GM21447 (cell line): Measurements from ENCODE around the gene IFNA10.
"Not testable (repeated sequence)": the region's sequence is repeated elsewhere in the genome, so short reads cannot be mapped to it uniquely, and the experiment has no call there.

Experiments
- ATAC-seq: cut with Tn5 transposase; IDR thresholded peaks from one replicate; pipeline ENCODE4 v1.9.1; 2021; ENCODE audit not compliant: unreplicated experiment

Gene IFNA10

DNA sequence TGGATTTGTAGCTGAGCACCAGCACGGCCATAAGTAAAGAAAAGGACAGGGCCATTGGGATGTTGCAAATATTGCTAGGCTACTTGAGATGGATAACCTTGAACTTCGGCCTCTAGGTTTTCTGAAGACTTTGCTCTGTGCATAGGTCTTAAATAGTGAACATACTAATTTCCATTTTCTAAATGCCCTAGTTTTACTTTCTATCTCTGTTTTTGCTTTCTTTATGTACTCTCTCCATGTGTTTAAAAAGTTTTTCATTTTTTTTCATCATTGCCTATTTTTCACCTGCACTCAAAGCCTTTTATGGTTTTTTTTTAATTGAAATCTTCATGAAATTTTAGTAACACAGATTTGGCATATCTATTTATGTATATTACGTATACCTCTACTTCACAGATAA, at the start of gene IFNA10:
Gene IFNA10, minus strand, starts transcription at position 101 of the 400 bp plus-strand sequence. Its CDS starts 46 bp downstream, at position 55.
- not testable (repeated sequence) for ATAC-seq

DNA sequence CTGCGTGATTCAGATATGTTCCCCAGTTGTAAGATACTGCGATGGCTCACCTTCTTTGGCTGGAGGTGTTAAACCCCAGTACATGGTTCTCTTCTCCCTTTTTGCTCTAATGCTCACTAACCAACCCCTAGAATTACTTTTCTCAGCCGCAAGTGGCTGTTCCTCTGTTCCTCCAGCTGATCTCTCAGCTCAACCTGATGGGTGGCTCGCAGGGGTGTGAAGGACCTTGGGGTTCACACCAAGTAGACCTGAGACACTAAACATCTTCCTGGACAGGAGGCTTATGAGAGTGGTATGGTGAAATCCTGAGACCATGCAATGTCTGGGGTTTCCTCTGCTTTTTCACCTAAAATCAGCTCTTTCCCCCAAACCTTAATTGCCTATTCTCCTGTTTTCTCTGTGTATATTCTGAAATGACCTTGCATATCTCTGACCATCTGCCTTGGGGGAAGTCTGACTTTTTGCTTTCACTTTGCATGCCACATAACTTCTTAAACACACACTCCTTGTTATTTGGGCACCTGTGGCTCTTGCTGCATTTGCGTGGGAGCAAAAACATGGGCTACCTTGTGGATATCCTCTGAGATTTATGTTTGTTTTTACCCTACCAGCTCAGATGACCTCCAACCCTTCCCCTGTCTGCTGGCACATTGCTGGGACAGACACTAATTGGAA, 48.7 kb upstream of the IFNA10 start:
- ATAC-seq, result no peak

DNA sequence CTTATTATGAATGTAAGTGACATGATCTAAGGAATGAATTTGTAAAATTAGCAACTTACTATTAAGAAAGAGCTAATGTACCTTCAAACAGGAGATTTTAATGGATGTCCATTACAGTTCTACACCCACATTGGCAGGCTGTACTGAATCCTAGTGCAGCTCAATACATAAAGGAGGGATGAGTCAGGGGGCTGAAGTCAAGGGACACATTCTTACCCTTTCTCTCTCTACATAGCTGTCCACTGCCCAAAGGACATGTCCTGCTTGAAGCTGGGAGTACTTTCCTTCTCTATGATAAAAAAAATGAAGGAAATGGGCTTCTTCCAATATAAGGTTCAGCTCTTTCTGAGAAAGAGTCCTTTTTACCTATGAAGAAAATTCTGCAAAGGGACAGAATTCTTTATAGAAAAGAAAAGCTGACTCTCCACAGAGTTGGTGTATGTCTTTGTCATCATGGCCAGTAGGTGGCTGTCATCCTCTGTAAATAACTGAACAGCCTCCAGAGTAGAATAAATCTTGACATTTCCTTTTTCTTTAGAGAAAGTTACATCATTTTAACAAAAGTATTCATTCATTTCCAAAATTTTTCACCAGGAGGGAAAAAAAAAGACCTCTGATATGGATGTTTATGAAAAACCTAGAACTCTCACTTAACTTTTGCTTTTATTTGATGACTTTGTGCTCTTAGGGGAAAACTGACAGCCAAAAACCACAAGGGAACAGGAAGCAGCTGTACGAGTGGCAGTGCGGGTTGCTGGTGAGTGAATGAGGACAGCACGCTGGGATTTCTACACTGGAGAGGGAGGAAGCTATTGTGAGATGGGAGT, 46.0 kb upstream of the IFNA10 start:
- ATAC-seq, result peak; percentile 77

DNA sequence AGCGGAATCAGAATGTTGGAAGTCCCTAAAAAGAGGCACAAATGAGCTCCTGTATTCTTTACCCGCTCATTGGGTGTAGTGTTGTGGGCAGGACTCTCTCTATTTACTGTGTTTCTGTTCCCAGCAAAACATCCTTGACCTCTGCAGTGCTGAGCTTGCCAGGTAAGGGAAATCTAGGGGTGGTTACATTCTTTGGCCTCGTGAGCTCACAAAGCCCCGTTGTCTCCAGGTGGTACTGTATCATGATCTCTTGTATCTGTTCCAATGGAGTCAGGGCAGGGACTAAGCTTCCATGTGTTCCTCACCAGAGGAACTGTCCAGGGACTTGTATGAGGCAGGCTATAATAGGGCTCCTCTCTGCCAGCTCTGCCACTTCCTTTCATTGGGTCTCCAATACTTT, 44.7 kb upstream of the IFNA10 start:
- ATAC-seq, result no peak

DNA sequence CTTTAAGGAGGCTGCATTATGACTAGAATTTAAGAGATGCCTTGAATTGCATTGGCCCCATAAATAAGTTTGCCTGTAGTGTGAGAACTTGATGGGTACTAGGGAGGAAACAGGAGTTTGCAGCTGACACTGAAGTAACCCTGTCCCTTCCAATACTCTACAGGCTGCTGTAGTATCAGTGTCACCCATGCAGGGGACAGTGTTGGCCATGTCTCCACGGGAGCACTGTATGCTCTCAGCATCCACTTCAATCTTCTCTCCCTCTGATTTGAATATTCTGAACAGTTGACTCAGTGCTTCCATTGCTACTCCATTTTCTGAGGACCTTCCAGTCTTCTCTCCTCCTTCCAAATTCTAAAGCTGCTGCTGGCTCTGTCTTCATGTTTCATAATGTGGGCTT, 44.2 kb upstream of the IFNA10 start:
- ATAC-seq, result no peak

DNA sequence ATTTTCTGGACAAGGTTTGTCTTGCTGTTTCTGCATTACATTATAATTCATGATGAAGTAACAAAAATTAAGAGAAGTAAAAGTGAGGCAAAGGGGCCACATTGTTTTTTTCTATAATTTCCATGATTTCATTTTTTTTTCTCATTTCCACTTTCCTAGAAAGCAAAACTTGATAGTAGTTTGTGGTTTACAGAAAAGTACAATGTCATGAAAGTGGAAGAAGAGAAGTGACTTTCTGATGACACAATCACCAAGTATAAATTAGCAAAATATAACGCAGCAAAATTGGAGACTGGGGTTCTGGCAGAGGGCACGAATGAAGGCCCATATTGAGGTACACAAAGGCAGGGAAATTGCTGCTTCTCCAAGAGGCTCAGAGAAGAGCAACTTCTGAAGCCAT, 37.9 kb upstream of the IFNA10 start:
- ATAC-seq, result no peak

DNA sequence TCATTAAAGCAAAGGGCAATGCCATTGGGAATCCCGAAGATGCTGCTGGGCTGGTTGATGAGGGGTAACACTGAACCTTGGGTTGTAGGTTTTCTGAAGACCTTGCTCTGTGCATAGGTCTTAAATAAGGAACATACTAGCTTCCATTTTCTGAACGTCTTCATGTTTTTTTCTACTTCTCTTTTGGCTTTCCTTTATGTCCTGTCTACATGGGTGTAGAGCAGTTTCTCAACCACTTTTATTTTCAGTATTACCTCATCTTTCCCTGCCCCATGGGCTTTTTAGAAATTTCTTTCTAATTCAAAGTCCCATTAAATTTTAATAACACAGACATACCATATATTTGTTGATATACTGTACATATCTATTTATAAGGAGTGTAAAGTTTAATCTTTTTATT, 33.0 kb upstream of the IFNA10 start, which contains the start of gene IFNA14:
Gene IFNA14, minus strand, starts transcription at position 95 of the 400 bp plus-strand sequence. Its CDS starts 70 bp downstream, at position 25.
- ATAC-seq, result no peak

DNA sequence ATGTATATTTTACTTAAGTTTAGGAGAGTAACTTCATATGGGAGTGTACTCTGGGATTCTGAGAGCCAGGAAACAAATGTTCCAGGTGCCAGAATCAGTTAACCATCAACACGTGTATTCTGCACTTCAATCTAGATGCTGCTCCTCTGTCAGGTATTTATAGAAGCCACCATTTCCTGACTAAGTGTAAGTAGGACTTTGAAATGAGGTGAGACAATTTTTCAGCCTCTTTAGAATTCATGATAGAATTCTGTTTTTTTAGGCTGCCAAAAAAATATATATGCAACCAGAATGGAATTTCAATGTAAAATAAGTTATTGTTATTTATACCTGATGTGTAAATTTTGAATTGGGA, 29.4 kb upstream of the IFNA10 start:
- peak; percentile 47 for ATAC-seq

DNA sequence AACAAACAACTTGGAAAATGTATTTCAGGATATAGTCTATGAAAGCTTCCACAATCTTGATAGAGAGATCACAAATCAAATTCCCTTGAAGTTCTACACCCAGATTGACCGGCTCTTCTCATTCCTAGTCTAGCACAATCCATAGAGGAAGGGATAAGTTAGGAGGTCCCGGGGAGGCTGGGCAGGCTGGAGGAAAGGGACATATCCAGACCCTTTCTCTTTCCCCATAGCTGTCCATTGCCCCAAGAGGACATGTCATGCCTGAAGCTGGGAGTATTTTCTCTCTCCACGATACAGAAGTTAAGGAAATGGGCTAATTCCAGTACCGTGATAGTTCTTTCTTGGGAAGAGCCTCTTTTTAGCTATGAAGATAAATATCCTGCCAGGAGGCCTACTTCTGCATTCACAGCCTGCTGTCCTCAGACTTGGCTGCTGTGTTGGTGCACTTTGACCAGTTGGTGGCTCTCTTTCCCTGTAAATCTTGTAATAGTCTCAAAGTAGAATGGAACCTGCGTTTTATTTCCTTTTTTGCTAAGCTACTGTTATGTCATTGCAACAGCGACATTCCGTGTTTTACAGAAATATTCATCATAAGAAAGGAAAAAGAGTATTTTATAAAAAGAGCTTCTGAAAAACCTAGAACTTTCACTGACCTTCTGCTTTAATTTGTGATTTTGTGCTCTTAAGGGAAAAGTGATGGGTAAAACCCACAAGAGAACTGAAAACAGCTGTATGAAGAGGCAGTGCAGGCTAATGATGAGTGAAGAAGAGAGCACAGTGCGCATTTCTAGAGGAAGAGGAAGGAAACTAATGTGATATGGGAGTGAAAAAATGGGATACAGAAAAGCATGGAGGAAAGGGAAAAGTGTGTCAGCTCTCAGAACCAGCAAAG, 28.8 kb upstream of the IFNA10 start:
- peak; percentile 82 for ATAC-seq

DNA sequence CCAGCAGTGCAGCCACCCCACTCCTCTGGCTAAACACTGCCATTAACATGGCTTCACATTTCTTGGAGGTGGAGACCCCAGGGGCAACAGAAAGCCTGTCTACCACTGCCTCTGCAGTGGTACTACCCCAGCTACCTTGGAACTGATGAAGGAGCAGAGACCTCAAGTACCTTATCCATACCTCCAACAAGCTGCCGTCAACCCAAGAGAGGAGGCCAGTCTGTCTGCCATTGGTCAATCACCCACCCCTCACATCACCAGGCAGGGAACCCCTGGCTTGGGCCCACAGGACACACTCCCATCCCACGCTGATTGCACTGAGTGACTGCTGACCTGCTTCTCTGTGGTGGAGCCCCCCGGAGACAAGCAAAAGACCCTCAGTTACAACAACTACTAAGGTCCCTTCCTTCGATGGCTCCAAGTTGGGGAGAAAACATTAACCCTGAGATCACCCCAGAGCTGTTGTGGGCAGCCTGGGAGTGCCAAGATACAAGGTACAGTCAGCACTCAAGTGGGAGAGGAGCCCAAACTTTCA, 27.3 kb upstream of the IFNA10 start:
- ATAC-seq, result no peak

DNA sequence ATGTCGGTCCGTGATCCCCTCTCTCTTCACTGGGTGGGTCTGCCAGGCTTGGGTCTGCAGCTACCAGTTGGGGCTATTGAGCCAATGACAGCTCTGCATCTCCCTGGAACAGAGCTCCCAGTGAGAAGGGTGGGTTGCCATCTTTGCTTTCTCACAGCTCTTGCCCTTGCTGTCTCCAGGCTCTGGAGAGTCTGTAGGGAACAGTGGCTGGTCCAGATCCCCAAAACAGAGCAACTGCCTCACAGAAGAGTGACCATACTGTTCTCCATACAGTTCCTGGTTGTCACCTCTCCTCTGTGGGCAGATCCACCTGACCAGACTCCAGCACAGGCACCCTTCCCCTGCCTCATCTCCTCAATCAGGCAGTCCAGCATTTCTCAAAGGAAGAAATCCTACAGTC, 26.3 kb upstream of the IFNA10 start:
- ATAC-seq, result no peak

DNA sequence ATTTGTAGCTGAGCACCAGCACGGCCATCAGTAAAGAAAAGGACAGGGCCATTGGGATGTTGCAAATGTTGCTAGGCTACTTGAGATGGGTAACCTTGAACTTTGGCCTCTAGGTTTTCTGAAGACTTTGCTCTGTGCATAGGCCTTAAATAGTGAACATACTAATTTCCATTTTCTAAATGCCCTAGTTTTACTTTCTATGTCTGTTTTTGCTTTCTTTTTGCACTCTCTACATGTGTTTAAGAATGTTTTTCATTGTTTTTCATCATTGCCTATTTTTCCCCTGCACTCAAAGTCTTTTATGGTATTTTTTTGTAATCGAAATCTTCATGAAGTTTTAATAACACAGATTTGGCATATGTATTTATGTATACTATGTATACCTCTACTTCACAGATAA, 21.2 kb upstream of the IFNA10 start, which contains the start of gene IFNA17:
Gene IFNA17, minus strand, starts transcription at position 101 of the 400 bp plus-strand sequence. Its CDS starts 49 bp downstream, at position 52.
- ATAC-seq, result no peak

DNA sequence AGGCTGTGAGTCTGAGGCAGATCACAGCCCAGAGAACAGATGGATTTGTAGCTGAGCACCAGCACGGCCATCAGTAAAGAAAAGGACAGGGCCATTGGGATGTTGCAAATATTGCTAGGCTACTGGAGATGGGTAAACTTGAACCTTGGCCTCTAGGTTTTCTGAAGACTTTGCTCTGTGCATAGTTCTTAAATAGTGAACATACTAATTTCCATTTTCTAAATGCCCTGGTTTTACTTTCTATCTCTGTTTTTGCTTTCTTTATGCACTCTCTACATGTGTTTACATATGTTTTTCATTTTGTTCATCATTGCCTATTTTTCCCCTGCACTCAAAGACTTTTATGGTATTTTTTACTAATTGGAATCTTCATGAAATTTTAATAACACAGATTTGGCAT, 10.3 kb upstream of the IFNA10 start, which contains the start of gene IFNA16:
Gene IFNA16, minus strand, starts transcription at position 101 of the 400 bp plus-strand sequence. Its CDS starts 6 bp downstream, at position 95.
- not testable (repeated sequence) for ATAC-seq

DNA sequence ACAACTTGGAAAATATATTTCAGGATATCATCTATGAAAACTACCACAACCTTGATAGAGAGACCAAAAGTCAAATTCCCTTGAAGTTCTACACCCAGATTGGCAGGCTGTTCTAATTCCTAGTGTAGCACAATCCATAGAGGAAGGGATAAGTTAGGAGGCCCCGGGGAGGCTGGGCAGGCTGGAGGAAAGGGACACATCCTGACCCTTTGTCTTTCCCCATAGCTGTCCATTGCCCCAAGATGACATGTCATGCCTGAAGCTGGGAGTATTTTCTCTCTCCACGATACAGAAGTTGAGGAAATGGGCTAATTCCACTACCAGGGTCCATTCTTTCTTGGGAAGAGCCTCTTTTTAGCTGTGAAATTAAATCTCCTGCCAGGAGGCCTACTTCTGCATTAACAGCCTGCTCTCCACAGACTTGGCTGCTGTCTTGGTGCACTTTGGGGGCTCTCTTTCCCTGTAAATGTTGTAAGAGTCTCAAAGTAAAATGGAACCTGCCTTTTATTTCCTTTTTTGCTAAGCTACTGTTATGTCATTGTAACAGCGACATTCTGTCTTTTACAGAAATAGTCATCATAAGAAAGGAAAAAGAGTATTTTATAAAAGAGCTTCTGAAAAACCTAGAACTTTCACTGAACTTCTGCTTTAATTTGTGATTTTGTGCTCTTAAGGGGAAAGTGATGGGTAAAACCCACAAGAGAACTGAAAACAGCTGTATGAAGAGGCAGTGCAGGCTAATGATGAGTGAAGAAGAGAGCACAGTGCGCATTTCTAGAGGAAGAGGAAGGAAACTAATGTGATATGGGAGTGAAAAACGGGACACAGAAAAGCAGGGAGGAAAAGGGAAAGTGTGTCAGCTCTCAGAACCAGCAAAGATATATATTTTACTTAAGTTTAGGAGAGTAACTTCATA, 6.7 kb upstream of the IFNA10 start:
- peak; percentile 69 for ATAC-seq

DNA sequence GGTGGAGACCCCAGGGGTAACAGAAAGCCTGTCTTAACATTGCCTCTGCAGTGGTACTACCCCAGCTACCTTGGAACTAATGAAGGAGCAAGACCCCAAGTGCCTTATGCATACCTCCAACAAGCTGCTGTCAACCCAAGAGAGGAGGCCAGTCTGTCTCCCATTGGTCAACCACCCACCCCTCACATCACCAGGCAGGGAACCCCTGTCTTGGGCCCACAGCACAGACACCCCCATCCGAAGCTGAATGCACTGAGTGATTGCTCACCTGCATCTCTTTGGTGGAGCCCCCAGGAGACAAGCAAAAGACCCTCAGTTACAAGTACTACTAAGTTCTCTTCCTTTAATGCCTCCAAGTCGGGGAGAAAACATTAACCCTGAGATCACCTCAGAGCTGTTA, 5.2 kb upstream of the IFNA10 start:
- not testable (repeated sequence) for ATAC-seq

DNA sequence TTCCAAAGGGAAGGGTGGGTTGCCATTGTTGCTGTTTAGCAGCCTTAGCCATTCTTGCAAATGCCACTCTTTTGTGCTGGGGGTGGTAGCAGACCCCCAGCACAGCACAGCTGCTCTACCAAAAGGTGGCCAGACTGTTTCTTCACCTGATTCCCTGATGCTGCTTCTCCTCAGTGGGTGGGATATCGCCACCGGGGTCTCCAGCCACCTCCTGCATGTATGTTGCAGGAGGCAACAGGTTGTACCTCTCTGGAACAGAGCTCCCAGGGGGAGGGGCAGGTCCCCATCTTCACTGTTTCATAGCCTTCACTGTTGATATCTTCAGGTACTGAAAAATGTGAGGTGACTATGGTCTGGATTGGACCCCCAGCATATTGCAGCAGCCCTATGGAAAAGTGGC, 3.8 kb upstream of the IFNA10 start:
- not testable (repeated sequence) for ATAC-seq

DNA sequence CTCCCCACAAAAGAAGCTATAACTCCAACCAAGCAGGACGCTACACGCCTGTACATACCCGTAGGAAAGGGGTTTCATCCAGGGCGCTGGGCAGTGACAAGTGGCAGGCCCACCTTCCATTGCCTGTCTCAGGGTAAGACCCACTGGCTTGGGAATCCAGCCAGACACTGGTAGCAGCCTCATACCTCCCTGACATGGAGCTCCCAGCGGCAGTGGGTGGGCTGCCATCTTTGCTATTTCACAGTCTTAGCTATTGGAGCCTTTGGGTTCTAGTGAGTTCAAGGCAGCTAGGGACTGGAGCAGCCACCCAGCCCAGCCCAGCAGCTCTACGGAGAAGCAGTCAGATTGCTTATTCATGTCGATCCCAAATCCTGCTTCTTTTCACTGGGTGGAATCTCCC, 3.4 kb upstream of the IFNA10 start:
- ATAC-seq, result no peak

DNA sequence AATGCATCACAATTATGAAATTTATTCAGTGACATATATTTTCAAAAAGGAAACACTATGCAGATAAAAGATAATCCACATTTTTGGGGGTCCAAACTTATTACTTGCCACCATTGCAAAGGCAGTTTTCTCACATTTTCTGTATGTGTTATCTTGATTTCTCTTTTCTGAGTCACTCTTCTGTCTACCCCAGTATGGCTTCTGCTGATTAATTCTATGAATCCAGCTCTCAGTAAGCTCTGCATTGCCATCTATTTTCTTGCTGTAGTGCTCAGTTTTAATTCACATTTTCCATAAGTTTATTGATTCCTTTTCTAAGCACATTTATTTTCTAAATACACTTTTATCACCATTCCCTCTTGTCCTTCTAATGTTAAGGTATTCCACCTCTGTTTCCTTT, 1.7 kb downstream of the IFNA10 start:
- no peak for ATAC-seq

DNA sequence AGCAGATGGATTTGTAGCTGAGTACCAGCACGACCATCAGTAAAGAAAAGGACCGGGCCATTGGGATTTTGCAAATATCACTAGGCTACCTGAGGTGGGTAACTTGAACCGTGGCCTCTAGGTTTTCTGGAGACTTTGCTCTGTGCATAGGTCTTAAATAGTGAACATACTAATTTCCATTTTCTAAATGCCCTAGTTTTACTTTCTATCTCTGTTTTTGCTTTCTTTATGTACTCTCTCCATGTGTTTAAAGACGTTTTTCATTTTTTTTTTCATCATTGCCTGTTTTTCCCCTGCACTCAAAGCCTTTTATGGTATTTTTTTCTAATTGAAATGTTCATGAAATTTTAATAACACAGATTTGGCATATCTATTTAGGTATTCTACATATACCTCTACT, 4.8 kb downstream of the IFNA10 start, which contains the start of gene IFNA7:
Gene IFNA7, minus strand, starts transcription at position 101 of the 400 bp plus-strand sequence. Its CDS starts 40 bp downstream, at position 61.
- ATAC-seq, result not testable (repeated sequence)
